B cell (primary cell): ENCODE measurements around the gene CCDC80. TPM values are rescaled to one million over a fixed set of nuclear protein-coding genes. Genes with fewer than 3 reads are reported as not detected.

Source experiments
- ATAC-seq: fragments of 200-7000 bp; cut with Tn5 transposase; one replicate; pipeline ENCODE4 v1.10.0; 2021; ENCODE audit warnings: low read depth, mild to moderate bottlenecking, moderate number of reproducible peaks, moderate library complexity
- CTCF ChIA-PET: fragments of 350-600 bp; sonication (Branson Sonifier 250); formaldehyde crosslinking; loops from one replicate; lab custom pipeline; 2021; ENCODE audit warnings: antibody characterized with exemption, inconsistent platforms; lab: Charles Lee
- POLR2A ChIA-PET: fragments of 350-600 bp; sonication (Branson Sonifier 250); formaldehyde crosslinking; loops from one replicate; lab custom pipeline; 2021; ENCODE audit warnings: antibody characterized with exemption; lab: Charles Lee
- DNase-seq: peaks from one replicate; pipeline ENCODE4 v3.0.0; 2013
- H2AFZ ChIP-seq: 2 replicates; pipeline ENCODE4 v1.6.1; 2012; ENCODE audit warnings: mild to moderate bottlenecking, low read depth, low read length; ENCODE audit not compliant: insufficient read depth, poor library complexity, severe bottlenecking
- H3K27ac ChIP-seq, 2 donors: 1 replicate in 1 of 2; 2 replicates in 1 of 2; pipeline ENCODE4 v1.5.1; 2012 to 2013; ENCODE audit warnings: low read length in 2 of 2, mild to moderate bottlenecking in 2 of 2, moderate library complexity in 1 of 2
- H3K27me3 ChIP-seq, 4 experiments: fragments of 200-600 bp in 1 of 4; sonication (generic) in 1 of 4; replicated peaks in 1 of 4; 1 replicate in 2 of 4; 2 replicates in 2 of 4; pipeline versions ENCODE4 v1.6.1 to v1.7.0; 2013 to 2016; ENCODE audit warnings: low read length in 3 of 4, mild to moderate bottlenecking in 2 of 4, mixed read lengths in 1 of 4, moderate library complexity in 1 of 4; ENCODE audit not compliant: insufficient read depth in 4 of 4, control insufficient read depth in 3 of 4; ENCODE audit errors: control extremely low read depth in 1 of 4
- H3K36me3 ChIP-seq, 2 experiments: replicated peaks in 1 of 2; 1 replicate in 1 of 2; 2 replicates in 1 of 2; pipeline versions ENCODE4 v1.6.1 to v1.7.1; 2013; ENCODE audit warnings: low read length in 1 of 2; ENCODE audit not compliant: insufficient read depth in 2 of 2, control insufficient read depth in 1 of 2; ENCODE audit errors: control extremely low read depth in 1 of 2, extremely low read depth in 1 of 2
- H3K4me1 ChIP-seq, 2 donors: fragments of 200-600 bp in 1 of 2; sonication (generic) in 1 of 2; 1 replicate in 1 of 2; 2 replicates in 1 of 2; pipeline versions ENCODE4 v1.5.1 to v1.6.1; 2013 to 2017; ENCODE audit warnings: low read length in 2 of 2; ENCODE audit not compliant: control insufficient read depth in 2 of 2, insufficient read depth in 2 of 2
- H3K4me2 ChIP-seq: replicated peaks from 2 replicates; pipeline ENCODE3; 2012; ENCODE audit warnings: mild to moderate bottlenecking, low read depth, low read length; ENCODE audit not compliant: poor library complexity, severe bottlenecking
- H3K4me3 ChIP-seq, 5 experiments: fragments of 200-600 bp in 1 of 5; sonication (generic) in 1 of 5; 1 replicate in 3 of 5; 2 replicates in 2 of 5; pipeline versions ENCODE4 v1.5.1 to v1.7.0; 2011 to 2016; ENCODE audit warnings: low read length in 4 of 5, mild to moderate bottlenecking in 4 of 5, low read depth in 2 of 5, control low read depth in 1 of 5, moderate library complexity in 1 of 5; ENCODE audit not compliant: insufficient read depth in 1 of 5; ENCODE audit errors: control extremely low read depth in 1 of 5, extremely low read depth in 1 of 5
- H3K79me2 ChIP-seq: fragments of 200-600 bp; sonication (generic); one replicate; pipeline ENCODE4 v1.6.0; 2016; ENCODE audit warnings: low read length; ENCODE audit not compliant: control insufficient read depth, insufficient read depth
- H3K9ac ChIP-seq: fragments of 200-600 bp; sonication (generic); 2 replicates; pipeline ENCODE4 v1.6.1; 2017; ENCODE audit warnings: mild to moderate bottlenecking, low read length, moderate library complexity
- H3K9me3 ChIP-seq, 3 donors: one replicate each; pipeline versions ENCODE4 v1.6.1 to v1.7.1; 2013; ENCODE audit warnings: low read length in 2 of 3; ENCODE audit not compliant: control insufficient read depth in 2 of 3, insufficient read depth in 1 of 3; ENCODE audit errors: control extremely low read depth in 1 of 3
- H4K20me1 ChIP-seq: 2 replicates; pipeline ENCODE4 v1.6.0; 2012; ENCODE audit warnings: mild to moderate bottlenecking, low read length; ENCODE audit not compliant: insufficient read depth, control insufficient read depth, poor library complexity, severe bottlenecking
- H3K27ac Mint-ChIP-seq: one replicate; pipeline ENCODE4 v1.8.0; 2021; ENCODE audit warnings: mixed read lengths
- H3K27me3 Mint-ChIP-seq: one replicate; pipeline ENCODE4 v1.8.0; 2021; ENCODE audit warnings: mixed read lengths
- H3K4me1 Mint-ChIP-seq: one replicate; pipeline ENCODE4 v1.8.0; 2021; ENCODE audit warnings: mixed read lengths
- H3K4me3 Mint-ChIP-seq: one replicate; pipeline ENCODE4 v1.8.0; 2021; ENCODE audit warnings: mixed read lengths
- H3K9me3 Mint-ChIP-seq: one replicate; pipeline ENCODE4 v1.8.0; 2022; ENCODE audit warnings: mixed read lengths; ENCODE audit not compliant: insufficient read depth
- EZH2 ChIP-seq: IDR thresholded peaks from 2 replicates; pipeline ENCODE4 v1.6.1; 2012; ENCODE audit warnings: borderline replicate concordance, low read depth, mild to moderate bottlenecking, moderate library complexity, low read length; ENCODE audit not compliant: insufficient read depth, poor library complexity, severe bottlenecking
- WGBS: methylation state at CpG from one replicate; pipeline ENCODE4 v1.1.5; 2013; ENCODE audit warnings: missing lambda C conversion rate; ENCODE audit not compliant: insufficient coverage; 5-methylcytosine and 5-hydroxymethylcytosine counted together
- intact Hi-C: fragments of 100-400 bp; cut with micrococcal nuclease; formaldehyde crosslinking; loops from one replicate; pipeline ENCODE4 v1.10.0; 2022
- polyA plus RNA-seq: library from polyadenylated mRNA; depleted of rRNA; stranded (reverse); fragments of >200 nt; gene quantifications from 2 replicates; pipeline ENCODE4 v1.2.3, GENCODE V29; 2012
- total RNA-seq, 2 donors: library from RNA; stranded (reverse); fragments of 120-200 nt in 1 of 2; gene quantifications; 1 replicate in 1 of 2; 2 replicates in 1 of 2; pipeline versions ENCODE4 v1.2.3 to v1.2.4, GENCODE V29; 2013 to 2022
- TF ChIP-seq, protein P1 (sequence below): fragments of 200-600 bp; IDR thresholded peaks from one replicate; pipeline ENCODE4 v1.8.0; 2022; ENCODE audit warnings: antibody characterized with exemption, mild to moderate bottlenecking

Gene CCDC80
- total and polyA plus RNA-seq, 2 donors (not counting 1 experiment from before 2014, with no cell fraction given), result under 0.01 TPM; not detected in 1

DNA sequence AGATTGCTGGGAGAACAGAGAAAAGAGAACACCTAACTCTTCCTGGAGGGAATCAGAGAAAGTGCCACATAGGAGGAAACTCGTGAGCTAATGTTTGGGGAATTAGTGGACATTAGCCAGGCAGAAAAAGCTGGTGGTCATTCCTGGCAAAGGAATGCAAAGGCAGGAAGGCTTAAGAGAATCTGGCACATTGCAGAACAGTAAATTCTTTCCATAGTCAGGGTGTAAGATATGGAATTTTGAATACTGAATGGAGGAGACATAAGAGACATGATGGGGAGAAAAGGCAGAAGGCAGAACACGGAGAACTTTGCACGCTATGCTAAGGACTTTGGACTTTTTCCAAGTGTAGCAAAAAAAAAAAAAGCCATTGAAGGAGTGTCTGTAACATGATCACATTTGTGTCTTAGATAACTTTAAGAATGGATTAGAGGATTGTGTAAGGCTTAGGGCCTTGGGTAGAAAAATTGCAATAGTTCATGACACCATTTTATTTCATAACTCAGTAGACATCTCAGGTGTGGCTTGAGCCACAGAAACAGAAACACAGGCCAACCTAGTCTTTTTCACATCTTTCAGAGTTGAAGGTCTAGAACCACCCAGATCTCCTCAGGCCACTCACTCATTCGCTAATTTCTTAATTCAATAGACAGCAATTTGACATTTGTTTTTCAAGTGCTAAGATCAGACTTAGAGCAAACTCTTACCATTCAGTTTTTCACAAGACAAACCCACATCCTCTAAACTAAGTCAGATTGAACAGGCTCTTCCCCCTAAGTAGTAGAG, 31.2 kb upstream of the CCDC80 start:
- H3K4me1 ChIP-seq, result peaks cover 12% of the 10 kb centered on the region in 2 donors
- peaks cover 21% of the 10 kb centered on the region for H3K27me3 Mint-ChIP-seq
- no peak overlapping the region for H3K4me2 ChIP-seq

DNA sequence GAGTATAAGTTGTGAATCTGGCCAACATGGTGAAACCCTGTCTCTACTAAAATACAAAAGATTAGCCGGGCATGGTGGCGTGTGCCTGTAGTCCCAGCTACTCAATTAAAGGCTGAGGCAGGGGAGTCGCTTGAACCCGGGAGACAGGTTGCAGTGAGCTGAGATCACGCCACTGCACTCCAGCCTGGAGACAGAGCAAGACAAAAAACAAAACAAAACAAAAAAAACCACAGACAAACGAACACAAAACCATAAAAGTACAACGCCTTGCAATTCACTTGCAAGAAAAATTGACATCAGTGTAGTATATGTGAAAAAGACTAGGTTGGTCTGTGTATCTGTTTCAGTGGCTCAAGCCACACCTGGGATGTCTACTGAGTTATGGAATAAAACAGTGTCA, 29.9 kb upstream of the CCDC80 start:
- H3K9ac ChIP-seq, result no peak overlapping the region
- 89% methylated on average over 5 of the region's 7 CpGs for WGBS
- Mint-ChIP-seq H3K27me3 (peaks cover 21% of the 10 kb centered on the region), H3K4me3 (no peak overlapping the region), H3K27ac (no peak overlapping the region), H3K9me3 (no peaks in the 10 kb centered on the region), H3K4me1 (peaks cover 10% of the 10 kb centered on the region)
- H3K4me3 ChIP-seq, result no peak overlapping the region
- no peak overlapping the region for H3K27ac ChIP-seq
- peaks cover 0 to 3% (median under 1%) of the 10 kb centered on the region in 4 experiments for H3K27me3 ChIP-seq
- no peak overlapping the region for H3K4me2 ChIP-seq
- H2AFZ ChIP-seq, result no peak overlapping the region
- no peaks in the 10 kb centered on the region for H3K9me3 ChIP-seq
- CTCF ChIA-PET, result no interaction called here
- TF ChIP-seq, protein P1, sequence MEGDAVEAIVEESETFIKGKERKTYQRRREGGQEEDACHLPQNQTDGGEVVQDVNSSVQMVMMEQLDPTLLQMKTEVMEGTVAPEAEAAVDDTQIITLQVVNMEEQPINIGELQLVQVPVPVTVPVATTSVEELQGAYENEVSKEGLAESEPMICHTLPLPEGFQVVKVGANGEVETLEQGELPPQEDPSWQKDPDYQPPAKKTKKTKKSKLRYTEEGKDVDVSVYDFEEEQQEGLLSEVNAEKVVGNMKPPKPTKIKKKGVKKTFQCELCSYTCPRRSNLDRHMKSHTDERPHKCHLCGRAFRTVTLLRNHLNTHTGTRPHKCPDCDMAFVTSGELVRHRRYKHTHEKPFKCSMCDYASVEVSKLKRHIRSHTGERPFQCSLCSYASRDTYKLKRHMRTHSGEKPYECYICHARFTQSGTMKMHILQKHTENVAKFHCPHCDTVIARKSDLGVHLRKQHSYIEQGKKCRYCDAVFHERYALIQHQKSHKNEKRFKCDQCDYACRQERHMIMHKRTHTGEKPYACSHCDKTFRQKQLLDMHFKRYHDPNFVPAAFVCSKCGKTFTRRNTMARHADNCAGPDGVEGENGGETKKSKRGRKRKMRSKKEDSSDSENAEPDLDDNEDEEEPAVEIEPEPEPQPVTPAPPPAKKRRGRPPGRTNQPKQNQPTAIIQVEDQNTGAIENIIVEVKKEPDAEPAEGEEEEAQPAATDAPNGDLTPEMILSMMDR, result no peak
- no peak for TF ChIP-seq EZH2
- no peaks in the 10 kb centered on the region for H3K79me2 ChIP-seq
- no peak for ATAC-seq
- intact Hi-C loops, result no loop called here
- H4K20me1 ChIP-seq, result no peaks in the 10 kb centered on the region
- no peaks in the 10 kb centered on the region for H3K36me3 ChIP-seq
- POLR2A ChIA-PET, result no interaction called here
- DNase-seq, result no peak
- no peaks in the 10 kb centered on the region for H3K4me1 ChIP-seq

More for the DNA sequence above, 31.2 kb upstream of the CCDC80 start:
- WGBS, result 93% methylated on average over 4 of the region's 4 CpGs
- Histone ChIP-seq H3K27me3 (peaks cover 0 to 3% (median 0%) of the 10 kb centered on the region in 4 experiments), H3K9ac (no peak overlapping the region), H3K27ac (no peak overlapping the region), H3K36me3 (no peaks in the 10 kb centered on the region), H3K79me2 (no peaks in the 10 kb centered on the region), H4K20me1 (no peaks in the 10 kb centered on the region), H3K9me3 (no peaks in the 10 kb centered on the region), H2AFZ (no peak overlapping the region), H3K4me3 (no peak overlapping the region)
- no peak overlapping the region for H3K27ac Mint-ChIP-seq
- H3K4me3 Mint-ChIP-seq, result no peak overlapping the region
- ChIA-PET CTCF (no interaction called here), POLR2A (no interaction called here)
- ATAC-seq (no peak), DNase-seq (no peak)
- intact Hi-C loops, result no loop called here
- H3K9me3 Mint-ChIP-seq, result no peaks in the 10 kb centered on the region
- TF ChIP-seq, protein P1, result no peak
- TF ChIP-seq EZH2, result no peak
- peaks cover 23% of the 10 kb centered on the region for H3K4me1 Mint-ChIP-seq
